GM19043 (cell line): ENCODE measurements around the gene MALAT1.

Source experiments
- ATAC-seq: cut with Tn5 transposase; IDR thresholded peaks from one replicate; pipeline ENCODE4 v1.9.1; 2021; ENCODE audit warnings: low read depth; ENCODE audit not compliant: unreplicated experiment

MALAT1 gene

GRCh38 chr11:65554057-65554818, 55.4 kb downstream of the MALAT1 start:
- ATAC-seq = no peak

- ATAC-seq = no peak
These were observed 56.1 kb downstream of the MALAT1 start for GRCh38 chr11:65554842-65555430.

- ATAC-seq = no peak
These were observed 56.9 kb downstream of the MALAT1 start for GRCh38 chr11:65555693-65556231.
